IPS-20b (cell line): ENCODE data around the gene PIK3IP1.

Experiments
- H3K27ac ChIP-seq: one replicate; pipeline ENCODE4 v1.5.1; 2013; ENCODE audit warnings: low read length
- H3K27me3 ChIP-seq: 2 replicates; pipeline ENCODE4 v1.6.1; 2013; ENCODE audit warnings: mild to moderate bottlenecking, low read length, inconsistent platforms; ENCODE audit not compliant: insufficient read depth
- H3K36me3 ChIP-seq: 2 replicates; pipeline ENCODE4 v1.6.1; 2013; ENCODE audit warnings: low read depth, mild to moderate bottlenecking, inconsistent platforms, low read length, moderate library complexity; ENCODE audit not compliant: insufficient read depth
- H3K4me1 ChIP-seq: 2 replicates; pipeline ENCODE4 v1.6.1; 2013; ENCODE audit warnings: mild to moderate bottlenecking, control low read depth, inconsistent platforms, low read length, moderate library complexity; ENCODE audit not compliant: insufficient read depth
- H3K4me3 ChIP-seq: 2 replicates; pipeline ENCODE4 v1.5.1; 2013; ENCODE audit warnings: mild to moderate bottlenecking, low read length, inconsistent platforms
- H3K9ac ChIP-seq: 2 replicates; pipeline ENCODE4 v1.6.1; 2013; ENCODE audit warnings: low read depth, mild to moderate bottlenecking, inconsistent platforms, low read length, moderate library complexity
- H3K9me3 ChIP-seq: 2 replicates; pipeline ENCODE4 v1.6.1; 2013; ENCODE audit warnings: mild to moderate bottlenecking, low read depth, low read length, inconsistent platforms; ENCODE audit not compliant: insufficient read depth

The PIK3IP1 gene

GRCh38 chr22:31302006-31302405 is 9.7 kb upstream of the PIK3IP1 start:
- H3K36me3 ChIP-seq, result no peaks in the 10 kb centered on the region
- H3K4me1 ChIP-seq, result no peaks in the 10 kb centered on the region
- H3K27ac ChIP-seq, result no peak overlapping the region
- H3K27me3 ChIP-seq, result peaks cover 2% of the 10 kb centered on the region; the same call in 1 of the 2 replicates
- H3K4me3 ChIP-seq, result no peak overlapping the region
- H3K9me3 ChIP-seq, result no peaks in the 10 kb centered on the region
- no peak overlapping the region for H3K9ac ChIP-seq

DNA sequence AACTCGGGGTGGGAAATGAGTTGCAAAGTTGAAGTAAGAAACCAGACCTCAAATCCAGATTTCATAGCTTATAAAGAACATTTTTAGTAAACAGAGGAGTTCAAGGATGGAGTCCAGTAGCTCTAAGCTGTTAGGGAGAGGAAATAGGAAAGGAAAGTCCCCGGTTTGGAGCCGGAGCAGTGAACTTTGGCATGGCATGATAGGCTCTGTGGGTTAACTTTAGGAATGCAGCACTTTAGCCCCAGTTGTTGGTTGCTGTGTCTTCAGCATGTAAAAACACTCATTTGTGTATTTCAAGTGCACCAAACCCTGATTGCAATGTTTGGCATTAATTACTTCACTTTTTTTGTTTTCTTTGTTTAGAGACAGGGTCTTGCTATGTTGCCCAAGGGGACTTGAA is 8.6 kb upstream of the PIK3IP1 start:
- no peaks in the 10 kb centered on the region for H3K4me1 ChIP-seq
- H3K36me3 ChIP-seq, result no peaks in the 10 kb centered on the region
- H3K4me3 ChIP-seq, result no peak overlapping the region
- H3K9me3 ChIP-seq, result no peaks in the 10 kb centered on the region
- H3K27me3 ChIP-seq, result peaks cover 2% of the 10 kb centered on the region; the same call in 1 of the 2 replicates
- H3K9ac ChIP-seq, result no peak overlapping the region
- no peak overlapping the region for H3K27ac ChIP-seq

DNA sequence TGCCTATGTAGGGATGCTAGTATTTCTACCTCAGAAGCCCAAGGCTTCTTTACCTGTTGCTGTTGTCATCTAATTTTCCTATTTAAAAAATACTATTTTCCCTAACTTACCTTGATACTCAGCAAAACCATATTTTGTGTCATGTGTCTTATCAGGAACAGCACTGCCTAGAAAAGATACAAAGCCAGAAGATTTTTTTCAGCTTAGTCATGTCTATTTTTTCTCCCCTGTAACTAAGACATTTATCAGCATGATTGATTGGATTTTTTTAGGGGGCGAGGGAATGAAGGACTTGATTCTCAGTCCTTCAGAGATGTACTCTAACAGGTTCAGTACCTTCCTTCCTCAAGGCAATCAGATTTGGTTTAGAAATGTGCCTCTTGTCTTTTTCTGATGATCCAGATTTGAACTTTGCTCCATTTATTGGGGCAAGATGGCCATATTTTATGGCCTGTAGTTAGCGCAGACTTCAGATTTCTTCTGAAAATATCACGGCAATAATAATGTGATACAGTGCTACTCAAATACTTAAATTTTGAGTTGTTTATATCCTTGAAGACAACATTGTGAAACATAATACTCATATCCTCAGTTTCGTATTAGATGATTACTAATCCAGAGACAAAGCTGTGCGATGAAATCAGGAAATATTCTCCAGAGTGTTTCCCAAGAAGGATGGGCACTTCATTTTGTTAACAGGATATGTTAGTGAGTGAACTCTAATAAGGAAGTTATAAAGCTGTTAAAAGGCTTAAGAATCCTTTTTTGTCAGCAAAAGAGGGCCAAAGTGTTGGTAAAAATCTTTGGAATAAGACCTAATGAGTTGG is 3.8 kb upstream of the PIK3IP1 start:
- H3K27me3 ChIP-seq, result peaks cover 14% of the 10 kb centered on the region
- no peak overlapping the region for H3K4me3 ChIP-seq
- H3K9ac ChIP-seq, result no peak overlapping the region
- no peaks in the 10 kb centered on the region for H3K9me3 ChIP-seq
- H3K4me1 ChIP-seq, result peaks cover 5% of the 10 kb centered on the region; the same call in 1 of the 2 replicates
- no peaks in the 10 kb centered on the region for H3K36me3 ChIP-seq
- H3K27ac ChIP-seq, result no peak overlapping the region

- peaks cover 20% of the 10 kb centered on the region for H3K27me3 ChIP-seq
- peaks cover 5% of the 10 kb centered on the region; the same call in 1 of the 2 replicates for H3K4me1 ChIP-seq
- no peak overlapping the region for H3K27ac ChIP-seq
- no peaks in the 10 kb centered on the region for H3K36me3 ChIP-seq
- H3K9ac ChIP-seq, result no peak overlapping the region
- no peaks in the 10 kb centered on the region for H3K9me3 ChIP-seq
- no peak overlapping the region for H3K4me3 ChIP-seq
Observed at GRCh38 chr22:31295360-31295759, 3.1 kb upstream of the PIK3IP1 start.

DNA sequence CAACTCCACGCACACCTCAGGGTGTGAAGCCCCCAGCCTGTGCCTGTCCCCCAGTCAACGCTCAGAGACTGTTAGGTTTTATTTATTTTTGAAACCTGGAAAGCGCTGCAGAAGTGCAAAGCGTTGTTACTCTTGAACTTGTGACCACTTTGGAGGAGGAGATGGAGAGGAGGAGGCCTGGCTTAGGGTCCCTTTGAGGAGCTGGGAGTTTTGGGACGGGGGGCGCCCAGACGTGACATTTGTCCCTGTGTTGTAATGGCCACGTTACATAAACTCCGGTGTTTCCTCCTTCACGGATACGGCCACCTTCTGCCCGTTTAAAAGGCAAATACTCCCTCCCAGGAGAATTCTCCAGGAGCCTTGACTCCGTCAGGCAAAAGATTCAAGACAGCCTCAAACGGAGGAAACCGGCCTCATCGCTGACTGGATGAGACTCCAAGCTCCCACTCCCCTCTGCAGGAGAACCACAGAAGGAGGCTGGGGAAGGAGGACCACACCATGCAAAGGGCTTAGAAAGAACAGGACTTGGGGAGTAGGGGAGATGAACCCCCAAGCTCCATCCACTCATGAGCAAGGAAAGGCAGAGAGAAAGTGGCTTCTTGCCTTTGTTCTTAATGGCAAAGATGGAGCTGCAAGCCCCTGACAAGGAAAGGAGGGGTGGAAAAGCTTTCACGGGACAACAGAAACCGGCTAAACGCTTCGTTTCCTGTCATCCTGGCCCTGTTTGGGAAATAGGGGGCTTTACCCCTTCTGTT is 630 bp downstream of the PIK3IP1 start:
- Histone ChIP-seq H3K4me1 (peaks cover 5% of the 10 kb centered on the region; the same call in 1 of the 2 replicates), H3K9me3 (no peaks in the 10 kb centered on the region), H3K9ac (peak overlapping the region; percentile 40; the same call in 1 of the 2 replicates), H3K4me3 (peak overlapping the region; percentile 58), H3K27ac (no peak overlapping the region), H3K27me3 (peaks cover 38% of the 10 kb centered on the region), H3K36me3 (no peaks in the 10 kb centered on the region)

- peak overlapping the region; percentile 71 for H3K4me3 ChIP-seq
- H3K9ac ChIP-seq, result peak overlapping the region; percentile 45; the same call in 1 of the 2 replicates
- H3K27ac ChIP-seq, result no peak overlapping the region
- peaks cover 38% of the 10 kb centered on the region for H3K27me3 ChIP-seq
- H3K36me3 ChIP-seq, result no peaks in the 10 kb centered on the region
- H3K4me1 ChIP-seq, result peaks cover 5% of the 10 kb centered on the region; the same call in 1 of the 2 replicates
- no peaks in the 10 kb centered on the region for H3K9me3 ChIP-seq
Observed at GRCh38 chr22:31290494-31291471, 1.5 kb downstream of the PIK3IP1 start.

DNA sequence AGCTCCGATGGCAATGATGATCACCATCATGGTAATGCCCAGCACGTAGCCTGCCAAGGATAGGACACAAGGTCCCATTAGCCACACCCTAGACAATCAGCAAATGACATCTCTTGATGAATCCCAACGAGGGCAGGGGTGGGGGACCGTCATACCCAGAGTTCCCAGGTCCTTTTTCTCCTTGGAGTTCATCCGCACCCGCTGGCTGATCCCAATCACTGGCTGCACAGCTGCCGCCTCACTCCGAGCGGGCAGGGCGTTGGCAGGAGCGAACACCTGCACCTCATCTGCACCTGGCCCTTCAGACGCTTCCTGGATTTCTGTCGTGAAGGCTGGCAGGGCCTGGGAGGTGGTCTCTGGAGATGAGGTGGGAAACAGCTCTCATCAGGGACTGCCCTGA is 2.9 kb downstream of the PIK3IP1 start:
- Histone ChIP-seq H3K9ac (no peak overlapping the region), H3K4me1 (peaks cover 5% of the 10 kb centered on the region; the same call in 1 of the 2 replicates), H3K9me3 (no peaks in the 10 kb centered on the region), H3K36me3 (no peaks in the 10 kb centered on the region), H3K27ac (no peak overlapping the region), H3K4me3 (no peak overlapping the region), H3K27me3 (peaks cover 38% of the 10 kb centered on the region)

DNA sequence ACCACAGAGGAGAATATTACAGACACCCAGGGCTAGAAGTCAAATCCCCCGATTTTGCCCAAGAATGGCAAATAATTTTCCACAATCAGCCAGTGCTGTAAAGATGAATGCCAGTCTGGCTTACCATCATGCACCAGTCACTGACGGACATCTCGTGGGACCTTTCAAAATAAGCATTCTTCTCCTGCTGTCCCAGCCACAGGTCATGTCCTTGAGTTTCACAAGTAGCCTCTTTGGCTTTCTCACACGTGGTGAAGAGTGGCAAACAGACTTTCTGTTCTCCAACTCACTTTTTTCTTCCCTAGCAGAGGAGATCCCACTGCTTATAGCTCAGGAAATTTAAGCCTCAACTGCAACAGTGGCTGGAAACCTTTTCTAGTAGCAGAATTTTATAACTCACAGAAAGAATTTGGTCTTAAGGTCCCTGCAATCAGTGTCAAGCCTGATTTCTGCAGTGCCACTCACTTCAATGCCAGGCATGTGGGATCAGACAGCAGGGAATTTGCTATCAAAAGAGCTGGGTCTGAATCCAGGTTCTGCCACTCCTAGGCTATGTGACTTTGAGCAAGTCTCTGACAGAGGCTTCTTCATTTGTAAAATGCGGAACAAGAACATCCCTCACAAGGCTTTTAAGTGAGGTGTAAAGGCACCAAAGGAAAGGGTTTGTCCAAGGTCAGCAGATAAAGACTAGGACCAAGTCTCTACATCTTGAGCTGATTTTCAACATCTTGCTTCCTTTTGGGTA is 3.6 kb downstream of the PIK3IP1 start:
- H3K9me3 ChIP-seq, result no peaks in the 10 kb centered on the region
- peaks cover 5% of the 10 kb centered on the region; the same call in 1 of the 2 replicates for H3K4me1 ChIP-seq
- peaks cover 38% of the 10 kb centered on the region for H3K27me3 ChIP-seq
- H3K27ac ChIP-seq, result no peak overlapping the region
- no peak overlapping the region for H3K9ac ChIP-seq
- no peak overlapping the region for H3K4me3 ChIP-seq
- H3K36me3 ChIP-seq, result no peaks in the 10 kb centered on the region

GRCh38 chr22:31287818-31288495 is 4.3 kb downstream of the PIK3IP1 start:
- Histone ChIP-seq H3K4me1 (peaks cover 5% of the 10 kb centered on the region; the same call in 1 of the 2 replicates), H3K27ac (no peak overlapping the region), H3K36me3 (no peaks in the 10 kb centered on the region), H3K27me3 (peaks cover 38% of the 10 kb centered on the region), H3K9ac (no peak overlapping the region), H3K9me3 (no peaks in the 10 kb centered on the region), H3K4me3 (no peak overlapping the region)
